Muscle layer of duodenum (tissue), 2 donors: ENCODE data around the gene CBR1.

ENCODE experiments used
- H3K27ac ChIP-seq: one replicate; pipeline ENCODE4 v1.7.0; 2013; ENCODE audit warnings: mild to moderate bottlenecking, low read length
- H3K27me3 ChIP-seq: one replicate; pipeline ENCODE4 v1.7.0; 2013; ENCODE audit warnings: low read depth, mild to moderate bottlenecking, control low read depth, low read length
- H3K36me3 ChIP-seq, 2 donors: one replicate each; pipeline ENCODE4 v1.7.0; 2013; ENCODE audit warnings: low read length in 2 of 2, control low read depth in 1 of 2, mild to moderate bottlenecking in 1 of 2; ENCODE audit not compliant: insufficient read depth in 2 of 2, control insufficient read depth in 1 of 2
- H3K4me1 ChIP-seq, 2 donors: one replicate each; pipeline ENCODE4 v1.7.0; 2013; ENCODE audit warnings: low read length in 2 of 2, mild to moderate bottlenecking in 2 of 2, control low read depth in 1 of 2, moderate library complexity in 1 of 2; ENCODE audit not compliant: insufficient read depth in 2 of 2, control insufficient read depth in 1 of 2
- H3K4me3 ChIP-seq, 2 donors: one replicate each; pipeline ENCODE4 v1.7.0; 2013; ENCODE audit warnings: low read length in 2 of 2, low read depth in 1 of 2, mild to moderate bottlenecking in 1 of 2
- H3K9me3 ChIP-seq, 2 donors: one replicate each; pipeline ENCODE4 v1.7.0; 2013; ENCODE audit warnings: low read length in 2 of 2, control low read depth in 1 of 2, mild to moderate bottlenecking in 1 of 2; ENCODE audit not compliant: control insufficient read depth in 1 of 2
- donor health status: healthy.

Gene CBR1

GRCh38 chr21:36069713-36070583, at the start of gene CBR1:
TSS of gene CBR1 (plus strand) at chr21:36070024. CDS start at chr21:36070116, 92 bp downstream.
- Histone ChIP-seq H3K4me1 (peaks cover 16 to 40% of the 10 kb centered on the region in 2 donors), H3K27ac (peak within 1 kb of the TSS; percentile 77)

GRCh38 chr21:36021251-36021837, 48.5 kb upstream of the CBR1 start:
- Histone ChIP-seq H3K4me3 (no peak overlapping the region), H3K9me3 (no peaks in the 10 kb centered on the region), H3K27me3 (no peaks in the 10 kb centered on the region), H3K36me3 (no peaks in the 10 kb centered on the region), H3K4me1 (peaks cover 0 to 11% of the 10 kb centered on the region in 2 donors), H3K27ac (no peak overlapping the region)

More at GRCh38 chr21:36069713-36070583, at the start of gene CBR1:
- H3K27me3 ChIP-seq = no peaks in the 10 kb centered on the region
- H3K36me3 ChIP-seq = peaks cover 13 to 20% of the 10 kb centered on the region in 2 donors
- peaks cover 0 to 4% of the 10 kb centered on the region in 2 donors for H3K9me3 ChIP-seq
- H3K4me3 ChIP-seq = peak within 1 kb of the TSS; percentile 67 to 93

GRCh38 chr21:36022427-36023091, 47.3 kb upstream of the CBR1 start:
- Histone ChIP-seq H3K36me3 (no peaks in the 10 kb centered on the region), H3K9me3 (no peaks in the 10 kb centered on the region), H3K27ac (no peak overlapping the region), H3K4me3 (no peak overlapping the region), H3K4me1 (peaks cover 0 to 11% of the 10 kb centered on the region in 2 donors), H3K27me3 (no peaks in the 10 kb centered on the region)

GRCh38 chr21:36023092-36023480, 46.7 kb upstream of the CBR1 start:
- no peaks in the 10 kb centered on the region for H3K36me3 ChIP-seq
- no peak overlapping the region for H3K4me3 ChIP-seq
- H3K4me1 ChIP-seq = peaks cover 0 to 11% of the 10 kb centered on the region in 2 donors
- no peaks in the 10 kb centered on the region for H3K27me3 ChIP-seq
- H3K27ac ChIP-seq = no peak overlapping the region
- no peaks in the 10 kb centered on the region for H3K9me3 ChIP-seq

- Histone ChIP-seq H3K9me3 (no peaks in the 10 kb centered on the region), H3K4me1 (peaks cover 0 to 11% of the 10 kb centered on the region in 2 donors), H3K27me3 (no peaks in the 10 kb centered on the region), H3K36me3 (no peaks in the 10 kb centered on the region), H3K27ac (no peak overlapping the region), H3K4me3 (no peak overlapping the region)
Measured at GRCh38 chr21:36024782-36025181, 45.0 kb upstream of the CBR1 start.

- Histone ChIP-seq H3K27me3 (no peaks in the 10 kb centered on the region), H3K36me3 (no peaks in the 10 kb centered on the region), H3K4me1 (peaks cover 0 to 16% of the 10 kb centered on the region in 2 donors), H3K9me3 (no peaks in the 10 kb centered on the region), H3K4me3 (no peak overlapping the region), H3K27ac (no peak overlapping the region)
Measured at GRCh38 chr21:36027347-36027746, 42.5 kb upstream of the CBR1 start.

GRCh38 chr21:36028127-36029069, 41.4 kb upstream of the CBR1 start:
- H3K27ac ChIP-seq = no peak overlapping the region

GRCh38 chr21:36029309-36029708, 40.5 kb upstream of the CBR1 start:
- Histone ChIP-seq H3K4me3 (no peak overlapping the region), H3K27me3 (no peaks in the 10 kb centered on the region), H3K4me1 (peaks cover 0 to 4% of the 10 kb centered on the region in 2 donors), H3K36me3 (peaks cover 5 to 10% of the 10 kb centered on the region in 2 donors), H3K27ac (no peak overlapping the region), H3K9me3 (no peaks in the 10 kb centered on the region)

More at GRCh38 chr21:36028127-36029069, 41.4 kb upstream of the CBR1 start:
- Histone ChIP-seq H3K9me3 (no peaks in the 10 kb centered on the region), H3K36me3 (peaks cover under 1 to 4% of the 10 kb centered on the region in 2 donors), H3K4me3 (no peak overlapping the region), H3K4me1 (peaks cover 0 to 6% of the 10 kb centered on the region in 2 donors), H3K27me3 (no peaks in the 10 kb centered on the region)

GRCh38 chr21:36030581-36031189, 39.1 kb upstream of the CBR1 start:
- H3K27me3 ChIP-seq = no peaks in the 10 kb centered on the region
- H3K9me3 ChIP-seq = no peaks in the 10 kb centered on the region
- H3K4me1 ChIP-seq = peaks cover 0 to 4% of the 10 kb centered on the region in 2 donors

GRCh38 chr21:36032647-36033406, 37.0 kb upstream of the CBR1 start:
- Histone ChIP-seq H3K9me3 (no peaks in the 10 kb centered on the region), H3K4me3 (no peak overlapping the region), H3K27me3 (no peaks in the 10 kb centered on the region), H3K27ac (no peak overlapping the region), H3K4me1 (peaks cover 0 to 4% of the 10 kb centered on the region in 2 donors), H3K36me3 (peaks cover 25 to 33% of the 10 kb centered on the region in 2 donors)

More at GRCh38 chr21:36030581-36031189, 39.1 kb upstream of the CBR1 start:
- H3K27ac ChIP-seq = no peak overlapping the region
- peaks cover 19 to 22% of the 10 kb centered on the region in 2 donors for H3K36me3 ChIP-seq
- no peak overlapping the region for H3K4me3 ChIP-seq
